Mucosa of stomach (tissue), 1 donor: ENCODE results near the gene TTLL8.

Source experiments
- H3K27me3 ChIP-seq: one replicate; pipeline ENCODE4 v1.7.0; 2013; ENCODE audit warnings: mild to moderate bottlenecking, low read length; ENCODE audit not compliant: control insufficient read depth, insufficient read depth
- H3K36me3 ChIP-seq: one replicate; pipeline ENCODE4 v1.7.0; 2013; ENCODE audit warnings: low read length; ENCODE audit not compliant: control insufficient read depth, insufficient read depth
- H3K4me1 ChIP-seq: one replicate; pipeline ENCODE4 v1.7.0; 2013; ENCODE audit warnings: mild to moderate bottlenecking, low read length; ENCODE audit not compliant: control insufficient read depth, insufficient read depth
- H3K4me3 ChIP-seq: one replicate; pipeline ENCODE4 v1.7.0; 2013; ENCODE audit warnings: low read length
- H3K9ac ChIP-seq: one replicate; pipeline ENCODE4 v1.7.0; 2013; ENCODE audit warnings: mild to moderate bottlenecking, low read length, moderate library complexity
- H3K9me3 ChIP-seq: one replicate; pipeline ENCODE4 v1.7.0; 2013; ENCODE audit warnings: mild to moderate bottlenecking, low read length, moderate library complexity; ENCODE audit not compliant: control insufficient read depth
- donor health status: Pancreatic carcinoma.

Gene TTLL8

GRCh38 chr22:50016308-50016987 lies 41.6 kb downstream of the TTLL8 start:
- no peak overlapping the region for H3K9ac ChIP-seq
- peaks cover 55% of the 10 kb centered on the region for H3K27me3 ChIP-seq
- peaks cover 54% of the 10 kb centered on the region for H3K4me1 ChIP-seq
- no peaks in the 10 kb centered on the region for H3K36me3 ChIP-seq
- no peaks in the 10 kb centered on the region for H3K9me3 ChIP-seq
- no peak overlapping the region for H3K4me3 ChIP-seq

GRCh38 chr22:50015451-50016307 lies 42.4 kb downstream of the TTLL8 start:
- Histone ChIP-seq H3K9ac (no peak overlapping the region), H3K4me1 (peaks cover 61% of the 10 kb centered on the region), H3K4me3 (no peak overlapping the region), H3K27me3 (peaks cover 62% of the 10 kb centered on the region), H3K36me3 (no peaks in the 10 kb centered on the region), H3K9me3 (no peaks in the 10 kb centered on the region)

- H3K4me3 ChIP-seq: no peak overlapping the region
- no peak overlapping the region for H3K9ac ChIP-seq
- H3K36me3 ChIP-seq: no peaks in the 10 kb centered on the region
- no peaks in the 10 kb centered on the region for H3K9me3 ChIP-seq
- peaks cover 61% of the 10 kb centered on the region for H3K4me1 ChIP-seq
- peaks cover 69% of the 10 kb centered on the region for H3K27me3 ChIP-seq
Measured at GRCh38 chr22:50014655-50015401, 43.3 kb downstream of the TTLL8 start.

GRCh38 chr22:50014053-50014501 lies 44.0 kb downstream of the TTLL8 start:
- H3K9ac ChIP-seq: no peak overlapping the region
- H3K4me1 ChIP-seq: peaks cover 61% of the 10 kb centered on the region
- no peaks in the 10 kb centered on the region for H3K36me3 ChIP-seq
- no peaks in the 10 kb centered on the region for H3K9me3 ChIP-seq
- H3K4me3 ChIP-seq: no peak overlapping the region
- H3K27me3 ChIP-seq: peaks cover 71% of the 10 kb centered on the region

- no peak within 1 kb of the TSS for H3K9ac ChIP-seq
- H3K4me1 ChIP-seq: peaks cover 66% of the 10 kb centered on the region
- no peaks in the 10 kb centered on the region for H3K9me3 ChIP-seq
- no peaks in the 10 kb centered on the region for H3K36me3 ChIP-seq
- peaks cover 68% of the 10 kb centered on the region for H3K27me3 ChIP-seq
- no peak within 1 kb of the TSS for H3K4me3 ChIP-seq
Measured at GRCh38 chr22:50012211-50013181, 45.6 kb downstream of the TTLL8 start, which contains the start of gene IL17REL. TSS of gene IL17REL (minus strand) at chr22:50012765. CDS start at chr22:50012646, 119 bp downstream.

- no peaks in the 10 kb centered on the region for H3K9me3 ChIP-seq
- H3K27me3 ChIP-seq: peaks cover 59% of the 10 kb centered on the region
- no peak overlapping the region for H3K4me3 ChIP-seq
- H3K9ac ChIP-seq: no peak overlapping the region
- H3K36me3 ChIP-seq: no peaks in the 10 kb centered on the region
- peaks cover 67% of the 10 kb centered on the region for H3K4me1 ChIP-seq
Measured at GRCh38 chr22:50011447-50012210, 46.5 kb downstream of the TTLL8 start.

- H3K9ac ChIP-seq: no peak overlapping the region
- H3K36me3 ChIP-seq: no peaks in the 10 kb centered on the region
- no peak overlapping the region for H3K4me3 ChIP-seq
- H3K27me3 ChIP-seq: peaks cover 52% of the 10 kb centered on the region
- H3K9me3 ChIP-seq: no peaks in the 10 kb centered on the region
- H3K4me1 ChIP-seq: peaks cover 66% of the 10 kb centered on the region
Measured at GRCh38 chr22:50010676-50011446, 47.2 kb downstream of the TTLL8 start.

- Histone ChIP-seq H3K9ac (no peak overlapping the region), H3K4me1 (peaks cover 68% of the 10 kb centered on the region), H3K4me3 (no peak overlapping the region), H3K9me3 (no peaks in the 10 kb centered on the region), H3K36me3 (no peaks in the 10 kb centered on the region), H3K27me3 (peaks cover 49% of the 10 kb centered on the region)
Measured at GRCh38 chr22:50009765-50010675, 48.1 kb downstream of the TTLL8 start.

- H3K9ac ChIP-seq: no peak overlapping the region
- peaks cover 60% of the 10 kb centered on the region for H3K4me1 ChIP-seq
- H3K27me3 ChIP-seq: peaks cover 41% of the 10 kb centered on the region
Measured at GRCh38 chr22:50009251-50009650, 48.8 kb downstream of the TTLL8 start.

More at GRCh38 chr22:50009251-50009650, 48.8 kb downstream of the TTLL8 start:
- no peaks in the 10 kb centered on the region for H3K36me3 ChIP-seq
- H3K4me3 ChIP-seq: no peak overlapping the region
- H3K9me3 ChIP-seq: no peaks in the 10 kb centered on the region
